Activated CD4-positive, alpha-beta T cell treated with anti-CD3 and anti-CD28 coated beads, Interleukin-2, amount 10 ng/mL, durations not matched to agents 7 days and 5 days (primary cell): ENCODE results near the gene RRP1. TPM values are rescaled to one million over a fixed set of nuclear protein-coding genes. Genes with fewer than 3 reads are reported as not detected.

Experiments
- CTCF ChIA-PET: fragments of 350-600 bp; sonication (Branson Sonifier 250); formaldehyde crosslinking; loops from one replicate; lab custom pipeline; 2021; ENCODE audit warnings: antibody characterized with exemption; lab: Charles Lee
- POLR2A ChIA-PET: fragments of 350-600 bp; sonication (Branson Sonifier 250); formaldehyde crosslinking; loops from one replicate; lab custom pipeline; 2021; ENCODE audit warnings: antibody characterized with exemption; lab: Charles Lee
- DNase-seq: peaks from one replicate; pipeline ENCODE4 v3.0.0-alpha.2; 2020
- H3K27ac Mint-ChIP-seq: one replicate; pipeline ENCODE4 v1.8.0; 2021; ENCODE audit warnings: mild to moderate bottlenecking, moderate library complexity, mixed read lengths
- H3K27me3 Mint-ChIP-seq: one replicate; pipeline ENCODE4 v1.8.0; 2021; ENCODE audit warnings: mixed read lengths
- H3K36me3 Mint-ChIP-seq: one replicate; pipeline ENCODE4 v1.8.0; 2021; ENCODE audit warnings: low read depth, mixed read lengths
- H3K4me1 Mint-ChIP-seq: one replicate; pipeline ENCODE4 v1.8.0; 2021; ENCODE audit warnings: mixed read lengths
- H3K4me3 Mint-ChIP-seq: one replicate; pipeline ENCODE4 v1.8.0; 2021; ENCODE audit warnings: mild to moderate bottlenecking, moderate library complexity, mixed read lengths
- H3K9me3 Mint-ChIP-seq: one replicate; pipeline ENCODE4 v1.8.0; 2021; ENCODE audit warnings: mixed read lengths
- total RNA-seq, 2 experiments: library from RNA; stranded (reverse); gene quantifications; one replicate each; pipeline ENCODE4 v1.2.3, GENCODE V29; 2021

Gene RRP1
- total RNA-seq, 2 experiments from 2014 or later: 25.3 to 28.5 TPM

GRCh38 chr21:43771698-43772424 is 17.5 kb upstream of the RRP1 start:
- H3K27me3 Mint-ChIP-seq: no peaks in the 10 kb centered on the region
- H3K9me3 Mint-ChIP-seq: peaks cover 4% of the 10 kb centered on the region
- peak overlapping the region; percentile 31 for H3K27ac Mint-ChIP-seq
- peaks cover 35% of the 10 kb centered on the region for H3K36me3 Mint-ChIP-seq
- peaks cover 23% of the 10 kb centered on the region for H3K4me1 Mint-ChIP-seq
- POLR2A ChIA-PET: no interaction called here
- no peak overlapping the region for H3K4me3 Mint-ChIP-seq
- DNase-seq: no peak
- CTCF ChIA-PET: interaction anchor here (0.6 to 1.6 kb wide), 3 partner anchors 15 to 191 kb away, joined by 3 to 4 read pairs (median 4); partner anchors contain the start of gene RRP1

- CTCF ChIA-PET: interaction anchor here (0.6 to 1.6 kb wide), 5 partner anchors 9 to 191 kb away, joined by 3 to 4 read pairs (median 3); partner anchors contain the start of gene RRP1
- peak overlapping the region; percentile 50 for H3K27ac Mint-ChIP-seq
- H3K27me3 Mint-ChIP-seq: no peaks in the 10 kb centered on the region
- peaks cover 24% of the 10 kb centered on the region for H3K4me1 Mint-ChIP-seq
- DNase-seq: no peak
- peaks cover 4% of the 10 kb centered on the region for H3K9me3 Mint-ChIP-seq
- no peak overlapping the region for H3K4me3 Mint-ChIP-seq
- H3K36me3 Mint-ChIP-seq: peaks cover 35% of the 10 kb centered on the region
- POLR2A ChIA-PET: no interaction called here
These were observed 17.0 kb upstream of the RRP1 start for GRCh38 chr21:43772425-43772821.

- Mint-ChIP-seq H3K4me1 (peaks cover 41% of the 10 kb centered on the region), H3K4me3 (peak overlapping the region; percentile 84), H3K27me3 (no peaks in the 10 kb centered on the region), H3K9me3 (peaks cover 4% of the 10 kb centered on the region), H3K36me3 (peaks cover 35% of the 10 kb centered on the region), H3K27ac (no peak overlapping the region)
- DNase-seq: no peak
- CTCF ChIA-PET: interaction anchor here (1.5 to 1.6 kb wide), 2 partner anchors 36 to 46 kb away, joined by 3 to 4 read pairs; no protein-coding TSS in a partner anchor
- POLR2A ChIA-PET: no interaction called here
These were observed 15.2 kb upstream of the RRP1 start for GRCh38 chr21:43774163-43774562.

GRCh38 chr21:43775190-43775589 is 14.2 kb upstream of the RRP1 start:
- Mint-ChIP-seq H3K27me3 (no peaks in the 10 kb centered on the region), H3K4me1 (peaks cover 48% of the 10 kb centered on the region), H3K4me3 (peak overlapping the region; percentile 84), H3K36me3 (peaks cover 35% of the 10 kb centered on the region), H3K27ac (peak overlapping the region; percentile 82), H3K9me3 (peaks cover 4% of the 10 kb centered on the region)
- POLR2A ChIA-PET: no interaction called here
- DNase-seq: no peak
- CTCF ChIA-PET: interaction anchor here (1.6 kb wide), 1 partner anchor 47 kb away, joined by 4 read pairs; no protein-coding TSS in a partner anchor

- H3K9me3 Mint-ChIP-seq: peaks cover 4% of the 10 kb centered on the region
- H3K27me3 Mint-ChIP-seq: no peaks in the 10 kb centered on the region
- H3K4me3 Mint-ChIP-seq: peak within 1 kb of the TSS; percentile 84
- POLR2A ChIA-PET: no interaction called here
- peak within 1 kb of the TSS; percentile 91 for H3K27ac Mint-ChIP-seq
- H3K36me3 Mint-ChIP-seq: peaks cover 35% of the 10 kb centered on the region
- DNase-seq: peak; percentile 86
- peaks cover 48% of the 10 kb centered on the region for H3K4me1 Mint-ChIP-seq
- CTCF ChIA-PET: no interaction called here
These were observed 13.5 kb upstream of the RRP1 start, which contains the start of gene CSTB for GRCh38 chr21:43775795-43776430. TSS of gene CSTB (minus strand) at chr21:43776308. CDS start at chr21:43776269, 39 bp downstream.

GRCh38 chr21:43777953-43778352 is 11.4 kb upstream of the RRP1 start:
- peaks cover 19% of the 10 kb centered on the region for H3K36me3 Mint-ChIP-seq
- H3K9me3 Mint-ChIP-seq: no peaks in the 10 kb centered on the region
- peak overlapping the region; percentile 84 for H3K4me3 Mint-ChIP-seq
- peak overlapping the region; percentile 91 for H3K27ac Mint-ChIP-seq
- CTCF ChIA-PET: interaction anchor here (1.2 kb wide), 1 partner anchor 10 kb away, joined by 3 read pairs; no protein-coding TSS in a partner anchor
- no peaks in the 10 kb centered on the region for H3K27me3 Mint-ChIP-seq
- DNase-seq: no peak
- H3K4me1 Mint-ChIP-seq: peaks cover 53% of the 10 kb centered on the region
- POLR2A ChIA-PET: no interaction called here

GRCh38 chr21:43778469-43779335 is 10.7 kb upstream of the RRP1 start:
- ChIA-PET POLR2A (no interaction called here), CTCF (interaction anchor here (1.2 to 1.3 kb wide), 2 partner anchors 10 to 11 kb away, joined by 3 to 4 read pairs; partner anchors contain the start of gene RRP1)
- peaks cover 12% of the 10 kb centered on the region for H3K36me3 Mint-ChIP-seq
- H3K4me3 Mint-ChIP-seq: peak overlapping the region; percentile 58
- H3K27me3 Mint-ChIP-seq: no peaks in the 10 kb centered on the region
- peaks cover 60% of the 10 kb centered on the region for H3K4me1 Mint-ChIP-seq
- H3K9me3 Mint-ChIP-seq: no peaks in the 10 kb centered on the region
- peak; percentile 24 for DNase-seq
- H3K27ac Mint-ChIP-seq: peak overlapping the region; percentile 89

GRCh38 chr21:43779660-43780059 is 9.7 kb upstream of the RRP1 start:
- no peak for DNase-seq
- H3K27me3 Mint-ChIP-seq: no peaks in the 10 kb centered on the region
- H3K27ac Mint-ChIP-seq: no peak overlapping the region
- peaks cover 4% of the 10 kb centered on the region for H3K36me3 Mint-ChIP-seq
- H3K9me3 Mint-ChIP-seq: no peaks in the 10 kb centered on the region
- ChIA-PET CTCF (interaction anchor here (1.3 kb wide), 1 partner anchor 9 kb away, joined by 4 read pairs; the partner anchor contains the start of gene RRP1), POLR2A (no interaction called here)
- H3K4me3 Mint-ChIP-seq: no peak overlapping the region
- peaks cover 54% of the 10 kb centered on the region for H3K4me1 Mint-ChIP-seq

GRCh38 chr21:43781846-43782245 is 7.5 kb upstream of the RRP1 start:
- peaks cover 45% of the 10 kb centered on the region for H3K4me1 Mint-ChIP-seq
- no peak overlapping the region for H3K27ac Mint-ChIP-seq
- ChIA-PET CTCF (interaction anchor here (0.6 to 1.3 kb wide), 3 partner anchors 9 to 722 kb away, joined by 3 to 6 read pairs (median 3); no protein-coding TSS in a partner anchor), POLR2A (no interaction called here)
- no peaks in the 10 kb centered on the region for H3K9me3 Mint-ChIP-seq
- H3K4me3 Mint-ChIP-seq: no peak overlapping the region
- DNase-seq: no peak
- H3K27me3 Mint-ChIP-seq: no peaks in the 10 kb centered on the region
- H3K36me3 Mint-ChIP-seq: no peaks in the 10 kb centered on the region

- peaks cover 43% of the 10 kb centered on the region for H3K4me1 Mint-ChIP-seq
- H3K36me3 Mint-ChIP-seq: no peaks in the 10 kb centered on the region
- no peak overlapping the region for H3K4me3 Mint-ChIP-seq
- ChIA-PET POLR2A (no interaction called here), CTCF (interaction anchor here (0.6 to 1.3 kb wide), 4 partner anchors 10 to 721 kb away, joined by 3 to 6 read pairs (median 3); no protein-coding TSS in a partner anchor)
- DNase-seq: no peak
- no peaks in the 10 kb centered on the region for H3K9me3 Mint-ChIP-seq
- peak overlapping the region; percentile 11 for H3K27ac Mint-ChIP-seq
- H3K27me3 Mint-ChIP-seq: no peaks in the 10 kb centered on the region
These were observed 6.8 kb upstream of the RRP1 start for GRCh38 chr21:43782431-43783097.

GRCh38 chr21:43783098-43783700 is 6.2 kb upstream of the RRP1 start:
- Mint-ChIP-seq H3K4me1 (peaks cover 37% of the 10 kb centered on the region), H3K4me3 (no peak overlapping the region), H3K36me3 (no peaks in the 10 kb centered on the region), H3K27me3 (no peaks in the 10 kb centered on the region), H3K9me3 (no peaks in the 10 kb centered on the region), H3K27ac (no peak overlapping the region)
- ChIA-PET CTCF (interaction anchor here (0.6 to 1.3 kb wide), 2 partner anchors 10 to 292 kb away, joined by 3 read pairs; no protein-coding TSS in a partner anchor), POLR2A (no interaction called here)
- DNase-seq: no peak
